GM08714 (cell line): ENCODE measurements around the gene SLX4IP.
A peak's percentile ranks its signal among the peaks of the same experiment; 100 is the strongest.
"Not testable (repeated sequence)": the region's sequence is repeated elsewhere in the genome, so short reads cannot be mapped to it uniquely, and the experiment has no call there.

ENCODE experiments used
- H3K4me3 ChIP-seq: fragments of 200-500 bp; sonication (Bioruptor generic); 2 replicates; pipeline ENCODE4 v1.5.1; 2014; ENCODE audit warnings: mild to moderate bottlenecking, low read length, inconsistent platforms
- ZNF274 ChIP-seq: IDR thresholded peaks from 2 replicates; pipeline ENCODE4 v1.6.1; 2012; ENCODE audit warnings: mild to moderate bottlenecking, low read depth, low read length

SLX4IP gene

GRCh38 chr20:10434832-10435812 lies at the start of gene SLX4IP:
Gene SLX4IP, plus strand, starts transcription at chr20:10435305. Its CDS starts 22,900 bp downstream, at chr20:10458205.
- peak within 1 kb of the TSS; percentile 99 for H3K4me3 ChIP-seq
- TF ChIP-seq ZNF274, result no peak

DNA sequence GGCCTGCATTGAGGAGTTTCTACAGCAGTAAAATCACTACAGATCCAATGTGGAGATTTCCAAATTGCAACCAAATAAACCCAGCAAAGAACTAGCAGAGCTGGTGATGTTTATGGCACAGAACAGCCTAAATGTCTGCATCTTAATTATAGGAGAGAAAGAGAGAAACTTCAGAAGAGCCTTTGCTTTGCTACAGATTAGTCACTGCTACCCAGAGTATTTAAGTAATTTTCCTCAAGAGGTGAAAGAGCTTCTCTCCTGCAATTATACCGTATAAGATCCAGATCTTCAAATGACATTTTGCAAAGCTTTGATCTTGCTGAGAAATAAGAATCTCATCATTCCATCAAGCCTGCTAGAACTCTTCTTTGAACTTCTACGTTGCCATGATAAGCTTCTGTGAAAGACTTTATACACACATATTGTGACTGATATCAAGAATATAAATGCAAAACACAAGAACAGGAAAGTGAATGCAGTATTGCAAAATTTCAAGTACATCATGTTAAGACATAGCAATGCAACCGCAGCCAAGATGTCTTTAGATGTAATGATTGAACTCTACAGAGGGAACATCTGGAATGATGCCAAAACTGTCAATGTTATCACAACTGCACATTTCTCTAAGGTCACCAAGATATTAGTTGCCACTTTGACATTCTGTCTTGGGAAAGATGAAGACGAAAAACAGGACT lies 49.1 kb upstream of the SLX4IP start:
- no peak for TF ChIP-seq ZNF274
- no peak overlapping the region for H3K4me3 ChIP-seq

- TF ChIP-seq ZNF274, result no peak
- no peak overlapping the region for H3K4me3 ChIP-seq
Measured at GRCh38 chr20:10387686-10388085, 47.4 kb upstream of the SLX4IP start.

- TF ChIP-seq ZNF274, result no peak
- no peak overlapping the region for H3K4me3 ChIP-seq
Measured at GRCh38 chr20:10388597-10388996, 46.5 kb upstream of the SLX4IP start.

DNA sequence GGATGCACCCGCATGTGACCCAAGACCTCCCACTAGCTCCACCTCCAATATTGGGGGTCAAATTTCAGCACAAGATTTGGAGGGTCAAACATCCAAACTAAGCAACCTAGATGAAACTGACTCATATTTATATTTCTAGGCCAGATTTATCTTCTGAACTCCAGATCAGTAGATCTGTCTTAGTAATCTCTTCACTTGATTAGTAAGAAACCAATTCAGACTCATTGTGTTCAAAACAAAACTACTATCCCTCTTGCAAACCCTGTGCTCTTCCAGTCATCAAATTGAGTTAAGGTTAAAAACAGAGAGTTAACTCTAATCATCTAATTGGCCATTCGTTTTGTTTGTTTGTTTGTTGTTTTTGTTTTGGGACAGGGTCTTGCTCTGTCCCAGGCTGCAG lies 44.4 kb upstream of the SLX4IP start:
- H3K4me3 ChIP-seq, result no peak overlapping the region
- TF ChIP-seq ZNF274, result no peak

DNA sequence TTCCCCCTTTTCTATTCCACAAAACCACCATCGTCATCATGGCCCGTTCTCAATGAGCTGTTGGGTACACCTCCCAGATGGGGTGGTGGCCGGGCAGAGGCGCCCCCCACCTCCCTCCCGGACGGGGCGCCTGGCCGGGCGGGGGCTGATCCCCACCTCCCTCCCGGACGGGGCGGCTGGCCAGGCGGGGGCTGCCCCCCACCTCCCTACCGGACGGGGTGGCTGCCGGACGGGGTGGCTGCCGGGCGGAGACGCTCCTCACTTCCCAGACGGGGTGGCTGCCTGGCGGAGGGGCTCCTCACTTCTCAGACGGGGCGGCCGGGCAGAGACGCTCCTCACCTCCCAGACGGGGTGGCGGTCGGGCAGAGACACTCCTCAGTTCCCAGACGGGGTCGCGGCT lies 40.4 kb upstream of the SLX4IP start:
- not testable (repeated sequence) for H3K4me3 ChIP-seq

- TF ChIP-seq ZNF274, result no peak
- H3K4me3 ChIP-seq, result no peak overlapping the region
Measured at GRCh38 chr20:10398834-10399369, 36.2 kb upstream of the SLX4IP start.

DNA sequence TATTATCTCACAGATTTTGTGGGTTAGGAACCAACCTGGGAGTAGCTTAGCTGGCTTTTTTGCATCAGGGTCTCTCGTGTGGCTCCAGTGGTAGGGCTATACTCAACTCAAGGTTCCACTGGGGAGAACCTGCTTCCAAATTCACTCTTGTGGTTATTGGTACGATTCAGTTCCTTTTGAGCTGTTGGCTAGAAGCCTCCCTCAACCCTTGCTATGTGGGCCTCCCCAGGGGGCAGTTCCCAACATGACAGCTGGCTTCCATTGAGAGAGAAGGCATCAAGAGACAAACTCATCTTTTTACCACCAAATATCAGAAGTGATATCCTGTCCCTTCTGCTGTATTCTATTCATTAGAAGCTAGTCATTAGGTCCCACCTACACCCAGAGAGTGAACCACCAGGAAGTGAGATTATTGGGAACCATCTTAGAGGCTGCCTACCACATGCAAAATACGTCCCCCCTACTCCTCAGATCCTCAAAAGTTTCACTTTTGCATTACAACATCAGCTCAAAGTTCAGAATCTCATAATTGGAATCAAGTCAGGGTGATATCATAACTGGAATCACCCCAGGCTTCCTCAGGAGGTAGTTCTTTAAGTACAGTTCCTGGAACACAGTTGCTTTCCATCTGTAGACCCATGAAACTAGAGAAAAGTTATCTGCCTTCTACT lies 32.0 kb upstream of the SLX4IP start:
- no peak for TF ChIP-seq ZNF274

GRCh38 chr20:10404023-10404628 lies 31.0 kb upstream of the SLX4IP start:
- no peak for TF ChIP-seq ZNF274

More for the DNA sequence above, 32.0 kb upstream of the SLX4IP start:
- H3K4me3 ChIP-seq, result no peak overlapping the region

DNA sequence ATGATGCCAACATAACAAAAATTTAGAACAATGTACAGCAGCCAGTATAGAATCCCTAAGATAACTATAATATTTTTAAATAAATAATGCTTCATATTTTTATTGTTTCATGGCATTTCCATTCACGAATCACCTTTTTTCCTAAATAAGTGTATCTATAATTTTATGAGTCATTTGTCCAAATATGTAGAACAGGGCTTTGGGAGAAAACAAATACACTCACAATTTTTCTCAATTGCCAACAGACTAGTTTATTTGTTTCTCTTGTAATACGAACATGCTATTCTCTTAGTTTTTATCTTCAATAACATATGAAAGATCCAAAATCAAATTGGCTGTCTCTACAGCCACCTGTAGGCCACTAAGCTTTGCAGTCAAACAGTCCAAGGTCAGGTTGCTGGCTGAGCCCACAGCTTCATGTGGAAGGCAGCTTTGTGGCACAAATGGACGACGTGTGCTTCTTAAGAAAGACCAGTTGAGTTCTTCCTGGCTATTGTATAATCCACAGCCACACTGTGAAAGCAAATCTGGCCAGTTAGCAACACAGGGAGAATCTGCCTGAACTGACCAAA lies 30.1 kb upstream of the SLX4IP start:
- no peak overlapping the region for H3K4me3 ChIP-seq
- no peak for TF ChIP-seq ZNF274

More at GRCh38 chr20:10404023-10404628, 31.0 kb upstream of the SLX4IP start:
- H3K4me3 ChIP-seq, result no peak overlapping the region

DNA sequence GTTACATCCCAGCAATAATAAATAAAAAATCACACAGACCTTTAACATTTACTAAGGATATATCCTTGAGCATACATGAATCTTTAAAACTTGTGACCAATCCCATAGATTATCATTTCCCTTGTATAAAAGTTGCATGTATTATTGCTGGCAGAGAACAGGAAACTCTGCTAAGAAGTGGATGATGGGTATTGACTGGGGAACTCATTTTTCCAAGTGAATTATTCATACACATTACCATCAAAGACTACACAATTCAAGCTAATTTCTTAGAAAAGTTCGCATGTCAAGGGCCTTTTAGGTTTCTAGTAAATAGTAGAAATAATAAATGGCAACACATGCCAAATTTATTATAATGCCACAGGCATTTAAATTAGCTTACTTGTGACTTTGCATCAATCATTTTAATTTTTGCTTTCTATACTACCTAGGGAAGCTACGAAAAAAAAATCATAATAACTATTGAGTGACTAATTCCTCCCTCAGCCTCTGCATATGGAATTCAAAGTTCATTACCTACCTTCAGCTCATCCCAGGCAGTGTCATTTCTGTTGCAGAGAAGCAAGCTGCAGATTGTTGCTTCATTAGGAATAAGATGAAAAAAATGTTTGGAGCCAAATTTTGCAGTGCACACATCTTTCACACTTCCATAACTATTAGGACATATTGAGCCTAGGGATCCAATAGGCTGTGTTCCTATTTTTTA lies 26.8 kb upstream of the SLX4IP start:
- no peak overlapping the region for H3K4me3 ChIP-seq
- TF ChIP-seq ZNF274, result no peak

GRCh38 chr20:10411673-10412072 lies 23.4 kb upstream of the SLX4IP start:
- no peak overlapping the region for H3K4me3 ChIP-seq
- TF ChIP-seq ZNF274, result no peak
